ENCODE measurements around the gene NPDC1. TPM values are rescaled to one million over a fixed set of nuclear protein-coding genes. Genes with fewer than 3 reads are reported as not detected.

NPDC1 gene
- total RNA-seq, 3 donors from 2014 or later = 21.9 to 63.9 (median 63.1) TPM

DNA sequence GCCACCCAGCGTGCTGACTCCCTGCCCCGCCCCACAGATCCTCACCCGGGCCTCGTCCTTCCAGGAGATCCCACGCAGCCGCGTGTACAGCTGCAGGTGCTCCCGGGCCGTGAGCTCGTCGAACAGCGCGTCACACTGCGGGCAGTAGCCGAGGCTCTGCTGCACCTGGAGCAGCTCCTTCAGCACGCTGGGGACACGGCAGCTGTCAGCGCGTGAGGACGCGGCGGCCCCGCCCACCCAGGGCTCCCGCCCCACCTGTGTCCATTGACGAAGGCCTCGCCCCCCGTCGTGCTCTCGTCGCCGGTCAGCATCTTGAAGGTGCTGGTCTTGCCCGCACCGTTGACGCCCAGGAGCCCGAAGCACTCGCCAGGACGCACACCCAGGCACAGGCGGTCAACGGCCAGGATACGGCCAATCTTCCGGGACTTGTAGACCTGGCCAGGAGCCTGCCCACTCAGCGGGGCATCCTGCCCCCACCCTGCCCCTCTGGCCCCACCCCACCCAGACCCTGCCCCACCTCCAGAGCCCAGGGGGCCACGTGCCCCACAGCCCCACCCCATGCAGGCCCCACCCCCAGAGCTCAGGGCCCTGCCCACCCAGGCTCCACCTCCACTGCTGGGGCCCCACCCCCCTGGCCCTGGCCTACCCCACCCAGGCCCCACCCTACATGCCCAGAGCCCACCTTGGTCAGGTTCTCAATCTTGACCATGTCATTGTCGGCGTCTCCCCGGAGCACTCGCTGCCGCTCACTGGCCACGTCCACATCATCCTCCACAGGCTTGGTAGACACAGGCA is 35.8 kb downstream of the NPDC1 start:
- intact Hi-C loops (cut with DNase I; ENCODE audit: low total_unique reads) = no loop called here

GRCh38 chr9:137009217-137009616 is 36.8 kb downstream of the NPDC1 start:
- TF ChIP-seq POLR2AphosphoS5 (IDR thresholded peaks at IDR 0.05) (no peak), POLR2A (IDR thresholded peaks at IDR 0.05) (no peak)
- TF ChIP-seq, protein P1, sequence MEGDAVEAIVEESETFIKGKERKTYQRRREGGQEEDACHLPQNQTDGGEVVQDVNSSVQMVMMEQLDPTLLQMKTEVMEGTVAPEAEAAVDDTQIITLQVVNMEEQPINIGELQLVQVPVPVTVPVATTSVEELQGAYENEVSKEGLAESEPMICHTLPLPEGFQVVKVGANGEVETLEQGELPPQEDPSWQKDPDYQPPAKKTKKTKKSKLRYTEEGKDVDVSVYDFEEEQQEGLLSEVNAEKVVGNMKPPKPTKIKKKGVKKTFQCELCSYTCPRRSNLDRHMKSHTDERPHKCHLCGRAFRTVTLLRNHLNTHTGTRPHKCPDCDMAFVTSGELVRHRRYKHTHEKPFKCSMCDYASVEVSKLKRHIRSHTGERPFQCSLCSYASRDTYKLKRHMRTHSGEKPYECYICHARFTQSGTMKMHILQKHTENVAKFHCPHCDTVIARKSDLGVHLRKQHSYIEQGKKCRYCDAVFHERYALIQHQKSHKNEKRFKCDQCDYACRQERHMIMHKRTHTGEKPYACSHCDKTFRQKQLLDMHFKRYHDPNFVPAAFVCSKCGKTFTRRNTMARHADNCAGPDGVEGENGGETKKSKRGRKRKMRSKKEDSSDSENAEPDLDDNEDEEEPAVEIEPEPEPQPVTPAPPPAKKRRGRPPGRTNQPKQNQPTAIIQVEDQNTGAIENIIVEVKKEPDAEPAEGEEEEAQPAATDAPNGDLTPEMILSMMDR (IDR thresholded peaks at IDR 0.05) = no peak
- intact Hi-C loops (cut with DNase I; ENCODE audit: low total_unique reads) = no loop called here
- H3K36me3 ChIP-seq = no peaks in the 10 kb centered on the region

More for the DNA sequence above, 35.8 kb downstream of the NPDC1 start:
- H3K27ac ChIP-seq = no peak overlapping the region
- H3K9me3 ChIP-seq = peaks cover 0 to 2% of the 10 kb centered on the region in 2 donors
- no peaks in the 10 kb centered on the region for H3K4me1 ChIP-seq
- TF ChIP-seq, protein P1 (IDR thresholded peaks at IDR 0.05) = no peak
- no peak for TF ChIP-seq POLR2A (IDR thresholded peaks at IDR 0.05)
- TF ChIP-seq POLR2AphosphoS5 (IDR thresholded peaks at IDR 0.05) = no peak
- H3K4me3 ChIP-seq = no peak overlapping the region
- H3K36me3 ChIP-seq = no peaks in the 10 kb centered on the region
- no peak for DNase-seq (ENCODE audit: low spot score in 2 of 2)
- no peaks in the 10 kb centered on the region for H3K27me3 ChIP-seq

DNA sequence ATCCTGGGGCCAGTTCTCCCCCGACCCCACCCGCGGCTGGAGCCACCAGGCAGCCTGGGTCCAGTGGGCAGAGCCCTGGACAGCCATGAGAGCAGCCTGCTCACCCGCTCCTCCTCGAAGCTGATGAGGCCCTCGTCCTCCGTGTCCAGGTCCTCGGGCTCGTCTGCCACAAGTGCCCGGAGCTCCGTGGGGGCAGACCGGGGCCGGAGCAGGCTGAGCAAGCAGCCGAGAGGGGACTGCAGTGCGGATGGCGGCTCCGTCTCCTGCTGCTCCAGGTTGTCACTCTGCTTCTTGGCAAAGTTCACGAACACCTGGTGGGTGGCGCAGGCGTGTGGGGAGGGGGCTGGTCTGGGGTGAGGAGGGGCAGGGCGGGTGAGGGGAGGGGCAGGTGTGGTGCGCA is 37.7 kb downstream of the NPDC1 start:
- Histone ChIP-seq H3K4me3 (no peak overlapping the region), H3K9me3 (peaks cover 0 to 6% of the 10 kb centered on the region in 2 donors), H3K27ac (no peak overlapping the region), H3K27me3 (no peaks in the 10 kb centered on the region), H3K36me3 (no peaks in the 10 kb centered on the region), H3K4me1 (no peaks in the 10 kb centered on the region)
- no peak for DNase-seq (ENCODE audit: low spot score in 2 of 2)
- TF ChIP-seq POLR2A (IDR thresholded peaks at IDR 0.05) (no peak), POLR2AphosphoS5 (IDR thresholded peaks at IDR 0.05) (no peak)
- TF ChIP-seq, protein P1 (IDR thresholded peaks at IDR 0.05) = no peak
- intact Hi-C loops (cut with DNase I; ENCODE audit: low total_unique reads) = no loop called here

More at GRCh38 chr9:137009217-137009616, 36.8 kb downstream of the NPDC1 start:
- H3K9me3 ChIP-seq = peaks cover 0 to 6% of the 10 kb centered on the region in 2 donors
- no peak for DNase-seq (ENCODE audit: low spot score in 2 of 2)
- H3K27me3 ChIP-seq = no peaks in the 10 kb centered on the region
- no peak overlapping the region for H3K4me3 ChIP-seq
- H3K4me1 ChIP-seq = no peaks in the 10 kb centered on the region
- no peak overlapping the region for H3K27ac ChIP-seq

DNA sequence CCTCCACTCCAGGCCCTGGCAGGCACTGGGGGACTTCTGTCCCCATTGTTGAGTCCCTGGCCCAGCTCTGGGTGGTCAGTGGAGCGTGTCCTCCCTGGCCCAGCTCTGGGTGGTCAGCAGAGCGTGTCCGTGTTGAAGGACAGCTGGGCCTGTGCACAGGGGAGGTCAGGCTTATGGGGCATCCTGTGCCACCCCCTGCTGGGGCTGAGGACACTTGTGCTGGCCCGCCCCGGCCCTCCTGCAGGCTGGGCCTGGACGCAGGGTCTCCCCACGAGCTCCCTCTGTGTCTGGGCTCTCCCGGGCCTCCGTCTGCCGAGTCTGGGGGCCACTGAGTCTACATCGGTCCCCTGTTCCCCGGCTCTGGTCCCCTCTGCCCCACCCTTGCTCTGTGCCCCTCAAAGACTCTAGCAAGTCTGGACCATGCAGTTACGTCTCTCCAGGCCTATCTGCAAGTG is 38.1 kb downstream of the NPDC1 start:
- H3K27me3 ChIP-seq = no peaks in the 10 kb centered on the region
- DNase-seq (ENCODE audit: low spot score in 2 of 2) = no peak
- TF ChIP-seq POLR2A (IDR thresholded peaks at IDR 0.05) (no peak), POLR2AphosphoS5 (IDR thresholded peaks at IDR 0.05) (no peak)
- TF ChIP-seq, protein P1 (IDR thresholded peaks at IDR 0.05) = no peak
- no peak overlapping the region for H3K27ac ChIP-seq
- H3K4me3 ChIP-seq = no peak overlapping the region
- intact Hi-C loops (cut with DNase I; ENCODE audit: low total_unique reads) = no loop called here
- H3K9me3 ChIP-seq = peaks cover 0 to 6% of the 10 kb centered on the region in 2 donors
- H3K36me3 ChIP-seq = no peaks in the 10 kb centered on the region
- H3K4me1 ChIP-seq = no peaks in the 10 kb centered on the region

DNA sequence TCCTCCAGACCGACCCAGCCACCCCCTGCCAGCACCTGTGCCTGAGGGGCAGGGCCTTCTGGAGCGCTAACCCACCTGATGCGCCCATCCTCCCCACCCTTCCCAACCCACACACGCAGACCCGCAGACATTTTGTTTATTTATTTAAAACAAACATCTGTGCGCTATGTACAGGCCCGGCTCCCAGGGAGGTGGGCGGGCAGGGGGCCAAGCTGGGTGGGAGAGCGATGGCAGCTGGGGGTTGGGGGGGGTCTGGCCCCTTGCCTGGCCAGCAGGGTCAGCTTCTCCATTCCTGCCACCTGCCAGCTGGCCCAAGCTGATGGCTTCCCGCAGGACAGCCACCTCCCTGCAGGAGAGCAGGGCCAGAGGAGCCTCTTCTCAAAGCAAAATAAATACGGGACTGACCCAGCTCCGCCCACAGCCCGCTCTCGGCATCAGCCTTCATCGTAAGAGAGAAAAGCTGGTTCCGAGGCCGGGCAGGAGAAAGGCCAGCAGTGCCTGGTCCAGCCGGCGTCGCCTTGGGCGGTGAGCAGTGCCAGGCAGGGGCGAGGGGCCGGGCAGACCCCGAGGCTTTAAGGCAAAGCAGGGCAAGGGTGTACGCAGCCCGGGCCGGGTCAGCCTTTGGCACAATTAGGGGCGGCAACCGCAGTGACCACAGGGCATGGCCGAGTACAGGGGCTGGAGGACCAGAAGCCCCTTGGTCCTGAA is 38.7 kb downstream of the NPDC1 start:
- peaks cover 0 to 6% of the 10 kb centered on the region in 2 donors for H3K9me3 ChIP-seq
- no peak overlapping the region for H3K27ac ChIP-seq
- no peak for DNase-seq (ENCODE audit: low spot score in 2 of 2)
- no peaks in the 10 kb centered on the region for H3K27me3 ChIP-seq
- no peaks in the 10 kb centered on the region for H3K36me3 ChIP-seq
- no peak overlapping the region for H3K4me3 ChIP-seq
- H3K4me1 ChIP-seq = no peaks in the 10 kb centered on the region
- TF ChIP-seq POLR2A (IDR thresholded peaks at IDR 0.05) = no peak
- TF ChIP-seq, protein P1 (IDR thresholded peaks at IDR 0.05) = no peak
- TF ChIP-seq POLR2AphosphoS5 (IDR thresholded peaks at IDR 0.05) = no peak
- intact Hi-C loops (cut with DNase I; ENCODE audit: low total_unique reads) = no loop called here

Data from breast epithelium (tissue), 4 donors.